Transverse colon (tissue), 4 donors: ENCODE data around the gene PRKAA2. TPM values are rescaled to one million over a fixed set of nuclear protein-coding genes. Genes with fewer than 3 reads are reported as not detected.

ENCODE experiments used
- DNase-seq: peaks from one replicate; pipeline ENCODE4 v3.0.0-alpha.2; 2019
- H3K27ac ChIP-seq, 4 donors: fragments of 200-600 bp; sonication (generic); 2 replicates each; pipeline ENCODE4 v1.5.1; 2016 to 2018; ENCODE audit warnings: inconsistent platforms in 4 of 4
- H3K27me3 ChIP-seq: fragments of 200-600 bp; sonication (generic); 2 replicates; pipeline ENCODE4 v1.5.1; 2017; ENCODE audit warnings: inconsistent platforms
- H3K36me3 ChIP-seq, 4 donors: fragments of 200-600 bp; sonication (generic); 2 replicates each; pipeline ENCODE4 v1.5.1; 2017 to 2019; ENCODE audit warnings: inconsistent platforms in 4 of 4
- H3K4me1 ChIP-seq, 4 donors: fragments of 200-600 bp; sonication (generic); 2 replicates each; pipeline ENCODE4 v1.5.1; 2017 to 2020; ENCODE audit warnings: inconsistent platforms in 4 of 4
- H3K4me3 ChIP-seq, 4 donors: fragments of 200-600 bp; sonication (generic); 1 replicate in 1 of 4; 2 replicates in 3 of 4; pipeline versions ENCODE4 v1.5.1 to v1.6.1; 2017 to 2019; ENCODE audit warnings: inconsistent platforms in 4 of 4
- H3K9me3 ChIP-seq, 2 donors: fragments of 200-600 bp; sonication (generic); 2 replicates each; pipeline ENCODE4 v1.5.1; 2017 to 2019; ENCODE audit warnings: inconsistent platforms in 2 of 2
- CTCF ChIP-seq, 5 experiments: fragments of 200-600 bp in 3 of 5; fragments of 450-650 bp in 2 of 5; sonication (generic) in 3 of 5; IDR thresholded peaks; 1 replicate in 2 of 5; 2 replicates in 3 of 5; pipeline ENCODE4 v1.5.1; 2016 to 2017; ENCODE audit warnings: antibody characterized with exemption in 5 of 5, inconsistent platforms in 3 of 5, mild to moderate bottlenecking in 2 of 5, moderate library complexity in 1 of 5
- EP300 ChIP-seq: sonication (generic); formaldehyde crosslinking; IDR thresholded peaks from one replicate; pipeline ENCODE4 v1.6.1; 2017; ENCODE audit warnings: antibody characterized with exemption, low read depth
- POLR2A ChIP-seq: fragments of 450-650 bp; IDR thresholded peaks from one replicate; pipeline ENCODE4 v1.6.1; 2016; ENCODE audit warnings: antibody characterized with exemption, mild to moderate bottlenecking, moderate library complexity
- POLR2AphosphoS5 ChIP-seq, 3 donors: sonication (generic); formaldehyde crosslinking; IDR thresholded peaks; one replicate each; pipeline ENCODE4 v1.6.1; 2016; ENCODE audit warnings: antibody characterized with exemption in 3 of 3
- WGBS, 2 donors: methylation state at CpG; one replicate each; pipeline ENCODE4 v1.1.5; 2018; ENCODE audit warnings: low coverage in 1 of 2; 5-methylcytosine and 5-hydroxymethylcytosine counted together
- in situ Hi-C, 4 donors: fragments of 200-750 bp; cut with MboI; loops; one replicate each; pipeline versions ENCODE4 v1.15.0 to v1.15.1; 2017; ENCODE audit warnings: low sequenced_read_pairs in 3 of 4, low pct_ligation_motif_present in 1 of 4, low pct_unique_long_range_greater_than_20kb in 1 of 4
- intact Hi-C: fragments of 100-400 bp; cut with DNase I; formaldehyde crosslinking; loops from one replicate; pipeline ENCODE4 v1.15.1; 2023; ENCODE audit warnings: low total_unique reads
- total RNA-seq, 4 donors: library from RNA; depleted of rRNA; stranded (reverse); fragments of >200 nt; gene quantifications; one replicate each; pipeline ENCODE4 v1.1.0, GENCODE V29; 2016

Gene PRKAA2
- total RNA-seq, 4 donors from 2014 or later, result 2.6 to 8.9 (median 5.3) TPM

DNA sequence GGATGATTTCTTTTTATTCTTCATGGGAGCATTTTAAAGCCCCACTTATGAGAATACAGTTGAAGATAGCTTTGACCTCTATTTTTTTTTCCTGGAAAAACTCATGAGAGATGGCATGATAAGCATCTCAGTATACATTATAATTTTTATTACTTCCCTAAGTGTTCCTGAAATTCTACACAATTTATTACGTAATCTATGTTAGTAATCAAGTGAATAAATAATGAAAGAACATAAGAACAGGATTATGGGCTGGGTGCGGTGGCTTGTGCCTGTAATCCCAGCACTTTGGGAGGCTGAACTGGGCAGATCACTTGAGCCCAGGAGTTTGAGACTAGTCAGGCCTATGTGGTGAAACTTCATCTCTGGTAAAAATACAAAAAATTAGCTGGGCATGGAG, 13.2 kb upstream of the PRKAA2 start:
- H3K4me1 ChIP-seq, result no peaks in the 10 kb centered on the region
- H3K9me3 ChIP-seq, result no peaks in the 10 kb centered on the region
- no peaks in the 10 kb centered on the region for H3K36me3 ChIP-seq
- TF ChIP-seq EP300 (no peak), CTCF (IDR thresholded peaks at IDR 0.05) (no peak), POLR2AphosphoS5 (IDR thresholded peaks at IDR 0.05) (no peak), POLR2A (no peak)
- no peak overlapping the region for H3K4me3 ChIP-seq
- no peak for DNase-seq
- H3K27me3 ChIP-seq, result no peaks in the 10 kb centered on the region
- in situ Hi-C loops, result no loop called here
- WGBS, 2 donors, result 73 to 75% methylated on average over 2 of the region's 2 CpGs
- intact Hi-C loops, result no loop called here
- H3K27ac ChIP-seq, result no peak overlapping the region

GRCh38 chr1:56634981-56635380, 10.1 kb upstream of the PRKAA2 start:
- H3K27me3 ChIP-seq, result no peaks in the 10 kb centered on the region
- H3K4me3 ChIP-seq, result no peak overlapping the region
- no peak overlapping the region for H3K27ac ChIP-seq
- in situ Hi-C loops (no loop called here), intact Hi-C loops (no loop called here)
- DNase-seq, result no peak
- WGBS, 2 donors, result 97 to 100% methylated on average over 2 to 3 of the region's 3 CpGs
- H3K4me1 ChIP-seq, result no peaks in the 10 kb centered on the region
- H3K36me3 ChIP-seq, result no peaks in the 10 kb centered on the region
- TF ChIP-seq CTCF (IDR thresholded peaks at IDR 0.05) (no peak), EP300 (no peak), POLR2AphosphoS5 (IDR thresholded peaks at IDR 0.05) (no peak), POLR2A (no peak)
- no peaks in the 10 kb centered on the region for H3K9me3 ChIP-seq

- Histone ChIP-seq H3K4me3 (no peak overlapping the region), H3K4me1 (no peaks in the 10 kb centered on the region), H3K9me3 (no peaks in the 10 kb centered on the region), H3K27ac (no peak overlapping the region), H3K27me3 (no peaks in the 10 kb centered on the region), H3K36me3 (no peaks in the 10 kb centered on the region)
- intact Hi-C loops (no loop called here), in situ Hi-C loops (no loop called here)
- TF ChIP-seq POLR2AphosphoS5 (IDR thresholded peaks at IDR 0.05) (no peak), POLR2A (no peak), EP300 (no peak), CTCF (IDR thresholded peaks at IDR 0.05) (no peak)
- 17 to 67% methylated on average over 1 of the region's 1 CpG for WGBS, 2 donors
- DNase-seq, result no peak
These were observed 6.9 kb upstream of the PRKAA2 start for GRCh38 chr1:56638248-56638647.

- Histone ChIP-seq H3K27ac (no peak overlapping the region), H3K4me3 (no peak overlapping the region), H3K9me3 (no peaks in the 10 kb centered on the region), H3K27me3 (peaks cover 1% of the 10 kb centered on the region), H3K4me1 (peaks cover 0 to 5% (median 2%) of the 10 kb centered on the region in 4 donors), H3K36me3 (no peaks in the 10 kb centered on the region)
- DNase-seq, result no peak
- 26 to 34% methylated on average over 2 of the region's 2 CpGs for WGBS, 2 donors
- TF ChIP-seq POLR2A (no peak), CTCF (IDR thresholded peaks at IDR 0.05) (no peak), POLR2AphosphoS5 (IDR thresholded peaks at IDR 0.05) (no peak), EP300 (no peak)
- intact Hi-C loops (no loop called here), in situ Hi-C loops (no loop called here)
These were observed 5.9 kb upstream of the PRKAA2 start for GRCh38 chr1:56639211-56639610.
